Gastroesophageal sphincter (tissue), 3 donors: ENCODE data around the gene LEFTY2.

ENCODE experiments used
- CTCF ChIP-seq, 4 experiments: fragments of 200-600 bp in 2 of 4; fragments of 450-650 bp in 2 of 4; sonication (generic) in 1 of 4; IDR thresholded peaks; one replicate each; pipeline ENCODE4 v1.5.1; 2017 to 2019; ENCODE audit warnings: antibody characterized with exemption in 4 of 4, mild to moderate bottlenecking in 2 of 4, moderate library complexity in 2 of 4
- POLR2A ChIP-seq, 2 donors: fragments of 450-650 bp; IDR thresholded peaks; one replicate each; pipeline ENCODE4 v1.6.1; 2017; ENCODE audit warnings: antibody characterized with exemption in 2 of 2, mild to moderate bottlenecking in 2 of 2, moderate library complexity in 1 of 2
- POLR2AphosphoS5 ChIP-seq: sonication (generic); formaldehyde crosslinking; IDR thresholded peaks from one replicate; pipeline ENCODE4 v1.6.1; 2017; ENCODE audit warnings: antibody characterized with exemption

GRCh38 chr1:225953315-225953714 is 12.3 kb upstream of the LEFTY2 start:
- TF ChIP-seq CTCF (IDR thresholded peaks at IDR 0.05) (no peak), POLR2AphosphoS5 (no peak), POLR2A (IDR thresholded peaks at IDR 0.05) (no peak)
